Liver (tissue), 9 donors: ENCODE measurements around the gene SOCS2. TPM values are rescaled to one million over a fixed set of nuclear protein-coding genes. Genes with fewer than 3 reads are reported as not detected.

Source experiments
- DNase-seq: peaks from one replicate; pipeline ENCODE4 v3.0.0-alpha.2; 2017; ENCODE audit warnings: low spot score
- H3K27ac ChIP-seq, 2 donors: one replicate each; pipeline ENCODE4 v1.7.0; 2013; ENCODE audit warnings: inconsistent platforms in 2 of 2, low read length in 2 of 2, control low read depth in 1 of 2, low read depth in 1 of 2, mild to moderate bottlenecking in 1 of 2
- H3K27me3 ChIP-seq, 4 donors: one replicate each; pipeline versions ENCODE4 v1.6.1 to v1.7.0; 2013; ENCODE audit warnings: low read length in 3 of 4, inconsistent platforms in 1 of 4, mild to moderate bottlenecking in 1 of 4, moderate library complexity in 1 of 4; ENCODE audit not compliant: control insufficient read depth in 4 of 4, insufficient read depth in 4 of 4
- H3K36me3 ChIP-seq, 4 donors: one replicate each; pipeline versions ENCODE4 v1.6.1 to v1.7.0; 2013; ENCODE audit warnings: low read length in 3 of 4, mild to moderate bottlenecking in 3 of 4, low read depth in 1 of 4, moderate library complexity in 1 of 4; ENCODE audit not compliant: control insufficient read depth in 4 of 4, insufficient read depth in 3 of 4
- H3K4me1 ChIP-seq, 4 donors: one replicate each; pipeline versions ENCODE4 v1.6.1 to v1.7.0; 2013; ENCODE audit warnings: low read length in 3 of 4, mild to moderate bottlenecking in 3 of 4, moderate library complexity in 1 of 4; ENCODE audit not compliant: control insufficient read depth in 4 of 4, insufficient read depth in 4 of 4
- H3K4me3 ChIP-seq, 3 donors: one replicate each; pipeline versions ENCODE4 v1.6.1 to v1.7.0; 2013; ENCODE audit warnings: low read length in 3 of 3, control low read depth in 1 of 3, low read depth in 1 of 3, mild to moderate bottlenecking in 1 of 3
- H3K9ac ChIP-seq, 2 donors: one replicate each; pipeline ENCODE4 v1.7.0; 2013; ENCODE audit warnings: low read length in 2 of 2, mild to moderate bottlenecking in 2 of 2, moderate library complexity in 2 of 2, control low read depth in 1 of 2, low read depth in 1 of 2
- H3K9me3 ChIP-seq, 4 donors: one replicate each; pipeline versions ENCODE4 v1.6.1 to v1.7.0; 2013; ENCODE audit warnings: low read length in 3 of 4; ENCODE audit not compliant: control insufficient read depth in 4 of 4
- EGR1 ChIP-seq, 2 donors: IDR thresholded peaks; 2 replicates each; pipeline ENCODE4 v1.6.1; 2016 to 2018; ENCODE audit warnings: antibody characterized with exemption in 2 of 2, low read depth in 2 of 2
- FOXA2 ChIP-seq: IDR thresholded peaks from 2 replicates; pipeline ENCODE4 v1.6.1; 2016; ENCODE audit warnings: antibody characterized with exemption
- HNF4A ChIP-seq, 2 donors: conservative IDR thresholded peaks; 2 replicates each; pipeline ENCODE4 v1.6.1; 2016; ENCODE audit warnings: antibody characterized with exemption in 2 of 2, mild to moderate bottlenecking in 2 of 2
- HNF4G ChIP-seq: IDR thresholded peaks from 2 replicates; pipeline ENCODE4 v1.6.1; 2016; ENCODE audit warnings: antibody characterized with exemption
- RAD21 ChIP-seq, 2 donors: IDR thresholded peaks; 2 replicates each; pipeline ENCODE4 v1.6.1; 2016; ENCODE audit warnings: antibody characterized with exemption in 2 of 2, mild to moderate bottlenecking in 2 of 2
- RXRA ChIP-seq, 2 donors: IDR thresholded peaks; 2 replicates each; pipeline ENCODE4 v1.6.1; 2017 to 2018; ENCODE audit warnings: antibody characterized with exemption in 2 of 2, mild to moderate bottlenecking in 1 of 2
- SP1 ChIP-seq: IDR thresholded peaks from 2 replicates; pipeline ENCODE4 v1.6.1; 2018; ENCODE audit warnings: antibody characterized with exemption, mild to moderate bottlenecking
- WGBS: extraction: QIAGEN DNeasy Blood & Tissue Kit; methylation state at CpG from one replicate; pipeline ENCODE4 v1.1.7; 2013; 5-methylcytosine and 5-hydroxymethylcytosine counted together
- polyA plus RNA-seq, 2 donors: library from polyadenylated mRNA; stranded (reverse) in 1 of 2; unstranded in 1 of 2; fragments of 200-250 nt in 1 of 2; fragments of >200 nt in 1 of 2; fragmentation: Nextera tagmentation in 1 of 2; extraction: Ambion mirVana in 1 of 2; gene quantifications; one replicate each; pipeline versions ENCODE4 v1.2.1 to v1.2.3, GENCODE V29; 2013 to 2015
- total RNA-seq, 2 donors: library from RNA; depleted of rRNA; stranded (reverse); fragments of >200 nt; gene quantifications; one replicate each; pipeline ENCODE4 v1.2.3, GENCODE V29; 2014
- TF ChIP-seq, protein P1 (sequence below): IDR thresholded peaks from 2 replicates; pipeline ENCODE4 v1.6.1; 2016; ENCODE audit warnings: antibody characterized with exemption
- TF ChIP-seq, protein P2 (sequence below): IDR thresholded peaks from 2 replicates; pipeline ENCODE4 v1.6.1; 2016; ENCODE audit warnings: antibody characterized with exemption, mild to moderate bottlenecking
- TF ChIP-seq, protein P3 (sequence below): IDR thresholded peaks from 2 replicates; pipeline ENCODE4 v1.6.1; 2016; ENCODE audit warnings: antibody characterized with exemption
- donor health status: healthy.
- donor health status: healthy.
- donor health status: healthy.
- donor health status: healthy.
- donor health status: healthy.

SOCS2 gene, protein sequence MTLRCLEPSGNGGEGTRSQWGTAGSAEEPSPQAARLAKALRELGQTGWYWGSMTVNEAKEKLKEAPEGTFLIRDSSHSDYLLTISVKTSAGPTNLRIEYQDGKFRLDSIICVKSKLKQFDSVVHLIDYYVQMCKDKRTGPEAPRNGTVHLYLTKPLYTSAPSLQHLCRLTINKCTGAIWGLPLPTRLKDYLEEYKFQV
- total RNA-seq = 10 to 100 TPM; 22.7 to 66.3 TPM
- polyA plus RNA-seq = 10 to 100 TPM in 1 of 2 donors, 1 to 10 TPM in 1; 7.0 to 46.1 TPM

DNA sequence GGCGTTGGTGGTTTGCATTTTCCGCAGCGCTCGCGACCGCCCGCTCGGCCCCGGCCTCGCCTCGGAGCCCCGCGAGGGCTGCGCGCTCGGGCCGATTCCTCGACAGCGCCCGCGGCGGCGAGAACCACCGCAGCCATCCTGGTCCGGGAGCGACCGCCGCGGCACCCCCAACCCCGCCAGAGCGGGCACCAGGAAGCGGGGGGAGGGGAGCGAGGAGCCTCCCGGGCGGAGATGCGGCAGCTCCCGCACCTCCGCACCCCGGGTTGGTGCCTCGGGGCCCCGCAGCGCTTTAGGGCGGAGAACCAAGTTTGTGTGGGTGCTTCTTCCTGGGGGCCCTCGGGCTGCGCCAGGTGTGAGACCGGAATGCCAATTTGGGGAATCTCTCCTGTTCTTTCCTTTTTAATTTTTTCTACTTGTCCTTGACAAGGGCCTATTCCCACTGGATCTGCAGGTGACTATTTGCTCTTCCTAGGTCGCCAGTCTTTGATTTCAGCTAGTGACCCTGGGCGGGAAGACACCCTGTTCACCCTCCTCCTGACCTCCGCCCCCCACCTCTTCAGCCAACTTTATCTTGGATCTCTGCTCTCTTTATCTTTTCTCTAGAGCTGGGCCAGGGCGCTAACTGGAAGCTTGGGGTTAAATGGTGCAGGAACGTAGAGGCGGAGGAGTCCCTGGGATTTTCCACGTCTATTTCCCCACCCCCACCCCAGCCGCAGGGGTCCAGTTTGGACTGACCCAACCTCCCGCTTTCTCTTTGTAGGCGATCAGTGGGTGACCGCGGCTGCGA, at the start of gene SOCS2:
SOCS2 (plus strand) TSS at position 751 of the 787 bp plus-strand sequence. CDS start 223 bp downstream, outside the sequence.
- Histone ChIP-seq H3K27ac (peak within 1 kb of the TSS; percentile 86 to 96), H3K27me3 (no peaks in the 10 kb centered on the region), H3K9me3 (no peaks in the 10 kb centered on the region), H3K4me3 (peak within 1 kb of the TSS; percentile 78 to 96 (median 96)), H3K4me1 (peaks cover 0 to 29% (median 14%) of the 10 kb centered on the region in 4 donors), H3K36me3 (peaks cover 0 to 18% (median 10%) of the 10 kb centered on the region in 4 donors), H3K9ac (peak within 1 kb of the TSS; percentile 81 to 85)
- TF ChIP-seq SP1 (peak; percentile 26), HNF4A (conservative IDR thresholded peaks at IDR 0.05) (peak in 1 of 2 donors; percentile 18), HNF4G (no peak), RXRA (IDR thresholded peaks at IDR 0.05) (peak in 1 of 2 donors; percentile 58)
- TF ChIP-seq, protein P1, sequence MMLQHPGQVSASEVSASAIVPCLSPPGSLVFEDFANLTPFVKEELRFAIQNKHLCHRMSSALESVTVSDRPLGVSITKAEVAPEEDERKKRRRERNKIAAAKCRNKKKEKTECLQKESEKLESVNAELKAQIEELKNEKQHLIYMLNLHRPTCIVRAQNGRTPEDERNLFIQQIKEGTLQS = no peak
- TF ChIP-seq, protein P2, sequence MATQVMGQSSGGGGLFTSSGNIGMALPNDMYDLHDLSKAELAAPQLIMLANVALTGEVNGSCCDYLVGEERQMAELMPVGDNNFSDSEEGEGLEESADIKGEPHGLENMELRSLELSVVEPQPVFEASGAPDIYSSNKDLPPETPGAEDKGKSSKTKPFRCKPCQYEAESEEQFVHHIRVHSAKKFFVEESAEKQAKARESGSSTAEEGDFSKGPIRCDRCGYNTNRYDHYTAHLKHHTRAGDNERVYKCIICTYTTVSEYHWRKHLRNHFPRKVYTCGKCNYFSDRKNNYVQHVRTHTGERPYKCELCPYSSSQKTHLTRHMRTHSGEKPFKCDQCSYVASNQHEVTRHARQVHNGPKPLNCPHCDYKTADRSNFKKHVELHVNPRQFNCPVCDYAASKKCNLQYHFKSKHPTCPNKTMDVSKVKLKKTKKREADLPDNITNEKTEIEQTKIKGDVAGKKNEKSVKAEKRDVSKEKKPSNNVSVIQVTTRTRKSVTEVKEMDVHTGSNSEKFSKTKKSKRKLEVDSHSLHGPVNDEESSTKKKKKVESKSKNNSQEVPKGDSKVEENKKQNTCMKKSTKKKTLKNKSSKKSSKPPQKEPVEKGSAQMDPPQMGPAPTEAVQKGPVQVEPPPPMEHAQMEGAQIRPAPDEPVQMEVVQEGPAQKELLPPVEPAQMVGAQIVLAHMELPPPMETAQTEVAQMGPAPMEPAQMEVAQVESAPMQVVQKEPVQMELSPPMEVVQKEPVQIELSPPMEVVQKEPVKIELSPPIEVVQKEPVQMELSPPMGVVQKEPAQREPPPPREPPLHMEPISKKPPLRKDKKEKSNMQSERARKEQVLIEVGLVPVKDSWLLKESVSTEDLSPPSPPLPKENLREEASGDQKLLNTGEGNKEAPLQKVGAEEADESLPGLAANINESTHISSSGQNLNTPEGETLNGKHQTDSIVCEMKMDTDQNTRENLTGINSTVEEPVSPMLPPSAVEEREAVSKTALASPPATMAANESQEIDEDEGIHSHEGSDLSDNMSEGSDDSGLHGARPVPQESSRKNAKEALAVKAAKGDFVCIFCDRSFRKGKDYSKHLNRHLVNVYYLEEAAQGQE = no peak
- DNase-seq = peak; percentile 46
- whole genome bisulfite sequencing = under 1% methylated on average over 59 of the region's 59 CpGs

DNA sequence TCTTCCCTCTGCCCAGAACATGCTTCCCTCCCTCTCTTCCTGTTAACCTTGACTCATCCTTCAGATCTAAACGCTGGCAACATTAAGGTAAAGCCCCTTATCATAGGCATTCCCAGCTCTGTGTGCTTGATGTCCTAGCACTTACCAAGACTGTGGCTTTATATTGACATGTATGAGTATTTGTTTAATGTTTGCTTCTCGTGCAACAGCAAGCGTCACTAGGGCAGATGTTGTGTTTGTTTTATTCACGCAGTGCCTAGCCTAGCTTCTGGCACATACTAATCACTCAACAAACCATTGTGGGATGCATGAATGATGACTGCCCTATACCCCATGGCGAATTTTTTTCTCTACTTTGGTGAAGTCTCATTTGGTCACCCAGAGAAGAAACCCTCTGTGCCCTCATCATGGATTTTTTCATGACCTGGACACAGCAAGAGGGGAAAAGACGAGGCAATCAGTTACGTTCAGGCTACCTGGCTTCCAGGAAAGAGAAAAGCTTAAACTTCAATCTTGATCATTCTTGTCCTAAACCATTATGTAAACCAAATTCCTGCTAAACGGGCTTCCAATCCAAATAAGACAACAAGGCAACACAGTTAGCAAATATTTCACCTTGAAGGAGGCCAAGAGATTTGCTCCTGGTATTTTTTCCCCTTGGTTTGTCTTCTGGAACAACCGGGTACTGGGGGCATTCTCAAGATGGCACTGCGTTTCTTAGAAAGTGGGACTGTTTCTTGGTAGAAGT, 47.9 kb upstream of the SOCS2 start:
- Histone ChIP-seq H3K36me3 (no peaks in the 10 kb centered on the region), H3K9ac (no peak overlapping the region), H3K4me3 (no peak overlapping the region), H3K27me3 (no peaks in the 10 kb centered on the region), H3K9me3 (no peaks in the 10 kb centered on the region), H3K4me1 (no peaks in the 10 kb centered on the region), H3K27ac (no peak overlapping the region)
- WGBS = 66% methylated on average over 10 of the region's 10 CpGs
- DNase-seq = no peak
- TF ChIP-seq RAD21 (IDR thresholded peaks at IDR 0.05) = peak; percentile 7 to 40
- peak; percentile 40 for TF ChIP-seq SP1
- TF ChIP-seq, protein P3, sequence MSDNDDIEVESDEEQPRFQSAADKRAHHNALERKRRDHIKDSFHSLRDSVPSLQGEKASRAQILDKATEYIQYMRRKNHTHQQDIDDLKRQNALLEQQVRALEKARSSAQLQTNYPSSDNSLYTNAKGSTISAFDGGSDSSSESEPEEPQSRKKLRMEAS = no peak
- TF ChIP-seq RXRA (IDR thresholded peaks at IDR 0.05) = peak in 1 of 2 donors; percentile 45
- TF ChIP-seq, protein P2 = no peak
- no peak for TF ChIP-seq EGR1 (IDR thresholded peaks at IDR 0.05; ENCODE audit: low read depth in 2 of 2)
- no peak for TF ChIP-seq HNF4G
- TF ChIP-seq HNF4A (conservative IDR thresholded peaks at IDR 0.05) = peak in 1 of 2 donors; percentile 10
- peak; percentile 35 for TF ChIP-seq FOXA2
